Body of pancreas (tissue), 4 donors: ENCODE results near the gene POC1A.

Experiments
- POLR2A ChIP-seq, 3 donors: fragments of 450-650 bp; IDR thresholded peaks; one replicate each; pipeline ENCODE4 v1.6.1; 2016; ENCODE audit warnings: antibody characterized with exemption in 3 of 3, mild to moderate bottlenecking in 2 of 3
- TF ChIP-seq, protein P1 (sequence below), 7 experiments: fragments of 450-650 bp in 4 of 7; fragments of 200-600 bp in 3 of 7; sonication (generic) in 3 of 7; IDR thresholded peaks; one replicate each; pipeline ENCODE4 v1.5.1; 2016 to 2019; ENCODE audit warnings: antibody characterized with exemption in 7 of 7

DNA sequence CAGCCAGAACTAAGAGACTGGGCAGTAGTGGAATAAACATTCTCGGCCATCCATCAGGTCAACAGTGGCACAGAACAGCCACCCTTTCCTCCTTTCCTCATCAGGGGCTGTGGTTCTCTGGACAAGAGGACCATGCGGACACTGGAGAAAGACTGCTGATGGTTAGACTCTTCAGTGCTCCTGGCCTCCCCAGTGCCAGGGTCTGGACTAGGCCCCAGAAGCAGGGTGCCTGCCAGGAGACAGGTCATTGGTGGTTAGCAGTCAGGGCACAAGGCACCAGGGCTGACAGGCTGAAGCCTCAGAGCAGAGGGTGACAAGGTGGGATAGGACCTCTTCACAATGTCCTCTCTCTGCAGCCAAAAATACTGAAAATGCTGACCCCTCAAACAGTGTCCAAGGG, 30.1 kb downstream of the POC1A start:
- TF ChIP-seq POLR2A (IDR thresholded peaks at IDR 0.05), result no peak
- TF ChIP-seq, protein P1, sequence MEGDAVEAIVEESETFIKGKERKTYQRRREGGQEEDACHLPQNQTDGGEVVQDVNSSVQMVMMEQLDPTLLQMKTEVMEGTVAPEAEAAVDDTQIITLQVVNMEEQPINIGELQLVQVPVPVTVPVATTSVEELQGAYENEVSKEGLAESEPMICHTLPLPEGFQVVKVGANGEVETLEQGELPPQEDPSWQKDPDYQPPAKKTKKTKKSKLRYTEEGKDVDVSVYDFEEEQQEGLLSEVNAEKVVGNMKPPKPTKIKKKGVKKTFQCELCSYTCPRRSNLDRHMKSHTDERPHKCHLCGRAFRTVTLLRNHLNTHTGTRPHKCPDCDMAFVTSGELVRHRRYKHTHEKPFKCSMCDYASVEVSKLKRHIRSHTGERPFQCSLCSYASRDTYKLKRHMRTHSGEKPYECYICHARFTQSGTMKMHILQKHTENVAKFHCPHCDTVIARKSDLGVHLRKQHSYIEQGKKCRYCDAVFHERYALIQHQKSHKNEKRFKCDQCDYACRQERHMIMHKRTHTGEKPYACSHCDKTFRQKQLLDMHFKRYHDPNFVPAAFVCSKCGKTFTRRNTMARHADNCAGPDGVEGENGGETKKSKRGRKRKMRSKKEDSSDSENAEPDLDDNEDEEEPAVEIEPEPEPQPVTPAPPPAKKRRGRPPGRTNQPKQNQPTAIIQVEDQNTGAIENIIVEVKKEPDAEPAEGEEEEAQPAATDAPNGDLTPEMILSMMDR (IDR thresholded peaks at IDR 0.05), result no peak
